Measurements from ENCODE around the gene SLC5A5. TPM values are rescaled to one million over a fixed set of nuclear protein-coding genes. Genes with fewer than 3 reads are reported as not detected.

Gene SLC5A5
- polyA plus RNA-seq, 1 experiment, result not detected

DNA sequence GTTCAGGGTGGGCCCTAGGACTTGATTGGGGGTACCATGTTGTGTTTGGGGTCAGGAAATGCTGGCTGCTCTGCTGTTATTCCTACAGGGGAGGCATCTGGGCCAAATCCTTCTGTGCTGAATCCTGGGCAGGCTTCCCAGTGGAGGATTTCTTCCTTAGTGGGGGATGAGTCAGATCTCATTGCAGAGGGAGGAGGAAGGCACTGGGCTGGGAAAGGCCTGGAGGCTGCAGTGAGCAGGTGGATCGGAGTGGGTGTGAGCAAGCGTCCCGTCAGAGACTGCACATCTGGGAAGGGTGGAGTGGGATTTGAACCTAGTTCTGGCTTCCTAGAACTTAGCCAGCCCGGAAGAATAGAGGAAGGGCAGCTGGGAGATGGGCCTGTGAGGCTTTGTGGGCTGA lies 72.6 kb downstream of the SLC5A5 start:
- Histone ChIP-seq H3K9me3 (ENCODE audit: control insufficient read depth, insufficient read depth, low read length) (no peaks in the 10 kb centered on the region; the same call in 1 of the 2 replicates), H3K4me3 (ENCODE audit: low read depth, low read length) (no peak overlapping the region), H3K27ac (ENCODE audit: low read depth, low read length) (peak overlapping the region; percentile 39), H3K27me3 (ENCODE audit: control insufficient read depth, insufficient read depth, low read length) (peaks cover 5% of the 10 kb centered on the region)
- peak; percentile 77 for DNase-seq (ENCODE audit: low read depth, low spot score)
- TF ChIP-seq, protein P1, sequence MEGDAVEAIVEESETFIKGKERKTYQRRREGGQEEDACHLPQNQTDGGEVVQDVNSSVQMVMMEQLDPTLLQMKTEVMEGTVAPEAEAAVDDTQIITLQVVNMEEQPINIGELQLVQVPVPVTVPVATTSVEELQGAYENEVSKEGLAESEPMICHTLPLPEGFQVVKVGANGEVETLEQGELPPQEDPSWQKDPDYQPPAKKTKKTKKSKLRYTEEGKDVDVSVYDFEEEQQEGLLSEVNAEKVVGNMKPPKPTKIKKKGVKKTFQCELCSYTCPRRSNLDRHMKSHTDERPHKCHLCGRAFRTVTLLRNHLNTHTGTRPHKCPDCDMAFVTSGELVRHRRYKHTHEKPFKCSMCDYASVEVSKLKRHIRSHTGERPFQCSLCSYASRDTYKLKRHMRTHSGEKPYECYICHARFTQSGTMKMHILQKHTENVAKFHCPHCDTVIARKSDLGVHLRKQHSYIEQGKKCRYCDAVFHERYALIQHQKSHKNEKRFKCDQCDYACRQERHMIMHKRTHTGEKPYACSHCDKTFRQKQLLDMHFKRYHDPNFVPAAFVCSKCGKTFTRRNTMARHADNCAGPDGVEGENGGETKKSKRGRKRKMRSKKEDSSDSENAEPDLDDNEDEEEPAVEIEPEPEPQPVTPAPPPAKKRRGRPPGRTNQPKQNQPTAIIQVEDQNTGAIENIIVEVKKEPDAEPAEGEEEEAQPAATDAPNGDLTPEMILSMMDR (IDR thresholded peaks at IDR 0.05; ENCODE audit: low read depth, low read length), result no peak
- ChIA-PET CTCF (interaction anchor here (6.7 kb wide), 1 partner anchor 52 kb away, joined by 84 read pairs; no protein-coding TSS in a partner anchor), POLR2A (no interaction called here)

Small RNA genes lying within 50 kb of the gene (small RNA-seq; reads per million reads assigned to genes)
- gene SNORA68 (ENCODE audit: insufficient read length, low read depth), result not detected

Other genes with a start within 250 kb of the SLC5A5 start
- 0.04 and 0.05 TPM in 2 replicates for gene UNC13A, start 183.6 kb upstream of the SLC5A5 start, polyA plus RNA-seq (2011; rRNA removed)
- 8.2 and 14.3 TPM in 2 replicates for gene MAP1S, start 152.5 kb upstream of the SLC5A5 start, polyA plus RNA-seq (2011; rRNA removed)
- 0.15 and 0.35 TPM in 2 replicates for gene FCHO1, start 120.5 kb upstream of the SLC5A5 start, polyA plus RNA-seq (2011; rRNA removed)
- not detected in 2 replicates for gene B3GNT3, start 76.8 kb upstream of the SLC5A5 start, polyA plus RNA-seq (2011; rRNA removed)
- gene INSL3, start 50.4 kb upstream of the SLC5A5 start, polyA plus RNA-seq (2011; rRNA removed), result not detected in 2 replicates
- 0.99 and 1.4 TPM in 2 replicates for gene JAK3, start 24.0 kb upstream of the SLC5A5 start, polyA plus RNA-seq (2011; rRNA removed)
- gene RPL18A, start 12.0 kb upstream of the SLC5A5 start, polyA plus RNA-seq (2011; rRNA removed), result 890 and 1,276 TPM in 2 replicates
- 36.0 and 40.9 TPM in 2 replicates for gene CCDC124, start 61.1 kb downstream of the SLC5A5 start, polyA plus RNA-seq (2011; rRNA removed)
- gene KCNN1, start 95.2 kb downstream of the SLC5A5 start, polyA plus RNA-seq (2011; rRNA removed), result 0.05 and 0.07 TPM in 2 replicates
- 2.3 TPM in 2 replicates for gene ARRDC2, start 136.2 kb downstream of the SLC5A5 start, polyA plus RNA-seq (2011; rRNA removed)
- 0.05 and 0.14 TPM in 2 replicates for gene IL12RB1, start 215.0 kb downstream of the SLC5A5 start, polyA plus RNA-seq (2011; rRNA removed)
- 2.1 and 2.5 TPM in 2 replicates for gene MAST3, start 225.8 kb downstream of the SLC5A5 start, polyA plus RNA-seq (2011; rRNA removed)

All from AG04450 (cell line).